ENCODE results near the gene NMNAT2. TPM values are rescaled to one million over a fixed set of nuclear protein-coding genes. Genes with fewer than 3 reads are reported as not detected.
"Not testable (repeated sequence)": the region's sequence is repeated elsewhere in the genome, so short reads cannot be mapped to it uniquely, and the experiment has no call there.

Gene NMNAT2
- total RNA-seq, 1 donor from 2014 or later, result 41.5 TPM

DNA sequence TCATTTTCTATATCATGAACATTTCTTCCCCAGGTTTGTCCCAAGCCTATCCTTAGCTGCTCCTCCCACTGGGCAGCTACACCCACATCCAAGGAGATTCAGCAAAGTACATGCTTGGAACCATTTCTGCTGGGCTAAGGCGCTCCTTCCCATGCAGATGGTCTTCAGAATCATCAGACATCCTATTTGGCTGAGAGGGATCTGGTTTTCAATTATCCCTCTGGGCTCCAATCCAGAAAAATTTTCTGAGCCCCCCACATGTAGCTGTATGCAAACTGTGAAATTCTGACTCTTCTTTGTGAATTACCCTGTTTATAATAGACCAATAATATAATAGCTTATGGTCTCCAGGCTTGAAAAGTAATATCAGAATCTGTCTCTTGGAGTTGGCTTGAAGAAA lies 132.9 kb downstream of the NMNAT2 start:
- no peak for DNase-seq

DNA sequence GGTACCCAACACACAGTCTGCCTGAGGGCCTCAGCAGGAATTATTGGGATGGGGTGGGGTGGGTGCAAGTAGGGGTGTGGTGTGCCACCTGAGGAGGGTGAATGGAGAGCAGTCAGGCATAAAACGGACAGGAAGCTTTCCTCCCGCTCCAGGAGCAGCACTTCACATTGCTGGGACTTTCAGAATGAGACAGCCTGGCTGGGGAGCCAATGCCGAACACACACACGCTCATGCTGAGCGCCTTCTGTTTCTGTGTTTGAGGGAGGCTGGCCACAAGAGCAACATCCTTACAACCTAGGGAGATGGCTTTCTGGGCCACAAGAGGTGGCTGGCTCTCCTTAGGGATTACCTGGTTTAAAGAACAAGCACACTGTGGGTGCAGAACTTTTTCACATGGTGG lies 134.1 kb downstream of the NMNAT2 start:
- no peak for DNase-seq

DNA sequence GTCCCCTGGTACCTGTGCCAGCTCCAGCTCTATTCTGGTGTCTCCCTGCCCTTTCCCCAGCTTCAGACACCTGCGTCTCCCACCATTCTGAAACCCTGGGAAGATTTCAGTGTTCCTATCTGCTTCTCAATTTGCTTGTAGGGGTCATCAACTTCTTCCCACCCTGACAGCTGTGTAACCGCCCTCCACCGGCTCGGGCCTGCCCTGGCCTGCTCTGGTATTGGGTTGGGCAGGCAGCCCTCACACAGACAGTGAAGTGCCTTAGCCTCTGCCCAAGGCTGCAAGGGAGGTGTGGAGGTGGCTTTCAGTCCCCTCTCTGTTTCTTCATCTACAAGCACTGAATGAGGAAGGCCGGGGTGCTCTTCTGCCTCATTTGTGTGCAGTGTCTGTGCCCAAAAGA lies 134.9 kb downstream of the NMNAT2 start:
- no peak for DNase-seq

DNA sequence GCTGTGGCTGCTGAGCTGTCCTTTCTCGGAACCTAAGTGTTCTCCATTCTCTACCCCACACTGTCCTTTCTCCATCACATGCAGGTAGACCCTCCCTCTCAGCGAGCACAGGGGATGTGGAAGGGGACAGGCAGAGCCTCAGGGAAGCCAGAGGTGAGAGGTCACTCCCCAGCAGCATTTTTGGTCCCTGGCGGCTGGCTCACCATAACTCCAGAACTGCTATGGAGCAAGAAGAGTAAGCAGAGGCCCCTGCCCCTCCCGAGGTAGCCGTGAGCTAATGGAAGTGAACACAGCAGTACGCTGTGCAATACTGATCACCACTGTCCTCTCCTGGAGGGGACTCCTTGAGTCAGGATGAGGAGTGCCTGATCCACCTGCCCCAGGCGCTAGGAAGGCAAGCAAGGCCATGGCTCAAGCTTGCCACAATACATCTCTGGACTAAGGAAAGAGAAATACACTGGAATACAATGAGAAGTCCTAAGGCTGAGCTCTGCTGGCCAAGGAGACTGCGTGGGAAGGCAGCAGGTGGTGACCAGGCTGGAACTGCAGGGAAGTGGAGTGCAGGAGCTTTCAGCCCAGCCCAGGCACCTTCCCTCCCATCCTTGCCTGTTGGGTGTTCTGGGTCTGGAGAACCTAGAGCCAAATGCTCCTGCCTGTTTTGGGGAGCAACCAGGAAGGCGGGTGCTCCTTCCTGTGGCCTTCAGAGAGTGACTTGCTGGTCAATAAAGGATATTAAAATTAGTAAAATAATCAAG lies 135.9 kb downstream of the NMNAT2 start:
- DNase-seq, result no peak

DNA sequence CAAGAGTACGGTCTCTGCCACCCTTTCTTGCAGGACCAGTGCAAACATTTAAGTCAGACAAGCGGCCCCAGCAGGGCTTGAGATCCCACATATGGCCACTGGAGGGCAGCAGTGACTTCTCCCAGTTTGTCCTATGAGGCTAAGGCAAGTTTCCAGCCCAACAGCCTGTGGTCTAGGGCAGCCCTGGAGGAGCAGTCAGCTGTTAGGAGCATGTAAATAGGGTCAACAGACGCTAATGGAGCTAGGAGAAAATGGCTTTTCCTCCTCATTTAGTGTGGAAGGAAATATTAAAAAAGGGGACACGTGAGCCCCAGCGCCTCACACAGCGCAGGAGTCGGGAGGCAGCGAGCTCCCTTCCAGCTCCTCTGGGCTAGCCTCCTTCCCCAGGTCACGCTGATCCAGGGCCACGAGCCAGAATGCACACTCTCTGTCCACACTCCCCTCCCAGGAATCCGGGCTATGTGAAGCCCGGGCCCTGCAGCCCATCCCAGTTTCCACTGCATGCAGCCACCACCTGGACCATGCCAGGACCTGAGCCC lies 136.6 kb downstream of the NMNAT2 start:
- DNase-seq, result peak; percentile 74

DNA sequence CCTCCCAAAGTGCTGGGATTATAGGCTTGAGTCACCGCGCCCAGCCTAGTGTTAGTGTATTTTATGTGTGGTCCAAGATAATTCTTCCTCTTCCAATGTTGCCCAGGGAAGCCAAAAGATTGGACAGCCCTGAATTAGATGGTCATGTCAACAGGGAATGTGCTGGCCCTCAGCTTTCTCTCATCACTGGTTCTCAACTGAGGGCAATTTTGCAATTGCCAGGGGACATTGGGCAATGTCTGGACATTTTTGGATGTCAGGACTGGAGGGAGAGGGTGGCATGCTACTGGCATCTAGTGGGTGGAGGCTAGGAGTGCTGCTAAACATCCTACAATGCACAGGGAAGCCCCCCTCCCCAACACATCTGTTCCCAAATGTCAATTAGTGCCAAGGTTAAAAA lies 137.1 kb downstream of the NMNAT2 start:
- DNase-seq, result no peak

DNA sequence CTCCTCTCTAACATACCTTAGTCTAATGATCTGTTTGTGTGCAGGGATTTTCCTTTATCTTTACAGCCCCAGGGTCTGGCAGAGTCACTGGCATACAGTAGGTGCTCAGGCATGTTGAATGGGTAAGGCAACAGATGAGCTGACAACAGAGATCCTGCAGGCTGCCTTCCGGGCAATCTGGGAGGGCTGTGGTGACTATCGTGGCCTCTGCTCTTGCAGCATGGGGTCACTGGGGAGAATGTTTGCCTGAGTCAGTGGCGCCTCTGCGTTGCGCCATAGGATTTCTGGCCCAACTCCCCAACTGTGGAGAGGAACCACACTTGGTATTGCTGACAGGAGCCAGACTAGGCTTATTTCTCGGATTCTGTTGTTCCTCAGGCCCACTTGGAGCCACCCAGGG lies 138.3 kb downstream of the NMNAT2 start:
- no peak for DNase-seq

DNA sequence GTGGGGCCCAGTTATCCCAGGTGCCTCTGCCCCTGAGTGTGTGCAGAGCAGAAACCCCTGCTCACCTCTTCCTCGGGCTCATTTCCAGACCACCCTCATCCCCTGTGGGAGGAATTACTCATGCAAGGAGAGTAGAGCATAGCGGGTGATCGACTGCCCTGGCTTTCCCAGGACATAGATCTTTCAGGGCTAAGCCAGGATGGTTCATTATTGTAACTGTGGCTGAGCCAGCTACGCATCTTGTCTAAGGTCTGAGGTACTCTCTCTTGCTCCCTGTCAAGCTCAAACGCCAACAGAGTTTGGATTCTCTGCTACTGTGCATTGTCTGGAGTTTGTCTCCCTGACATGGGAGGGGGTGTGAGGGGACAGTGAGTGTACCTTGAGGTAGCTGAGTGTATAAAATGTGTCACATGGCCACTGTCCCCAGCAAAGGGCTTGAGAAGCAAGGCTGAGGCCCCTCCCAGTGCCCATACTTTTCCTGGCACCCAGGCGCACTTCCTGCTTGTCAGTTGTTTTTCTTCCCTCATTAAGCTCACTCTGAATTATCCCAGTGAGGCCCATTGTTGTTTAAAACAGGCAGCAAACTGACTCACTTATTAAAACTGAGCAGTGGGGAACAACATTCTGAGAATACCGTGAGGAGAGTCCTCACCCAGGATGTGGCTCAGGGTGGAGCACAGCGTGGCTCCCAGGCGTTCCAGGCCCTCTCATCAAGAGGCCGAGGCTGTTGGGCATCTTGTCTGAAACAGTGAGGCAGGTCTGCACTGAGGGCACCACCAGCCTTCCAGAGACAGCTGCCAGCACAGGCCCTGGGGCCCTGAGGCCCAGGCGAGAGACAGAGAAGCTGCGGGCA lies 139.2 kb downstream of the NMNAT2 start:
- no peak for DNase-seq

DNA sequence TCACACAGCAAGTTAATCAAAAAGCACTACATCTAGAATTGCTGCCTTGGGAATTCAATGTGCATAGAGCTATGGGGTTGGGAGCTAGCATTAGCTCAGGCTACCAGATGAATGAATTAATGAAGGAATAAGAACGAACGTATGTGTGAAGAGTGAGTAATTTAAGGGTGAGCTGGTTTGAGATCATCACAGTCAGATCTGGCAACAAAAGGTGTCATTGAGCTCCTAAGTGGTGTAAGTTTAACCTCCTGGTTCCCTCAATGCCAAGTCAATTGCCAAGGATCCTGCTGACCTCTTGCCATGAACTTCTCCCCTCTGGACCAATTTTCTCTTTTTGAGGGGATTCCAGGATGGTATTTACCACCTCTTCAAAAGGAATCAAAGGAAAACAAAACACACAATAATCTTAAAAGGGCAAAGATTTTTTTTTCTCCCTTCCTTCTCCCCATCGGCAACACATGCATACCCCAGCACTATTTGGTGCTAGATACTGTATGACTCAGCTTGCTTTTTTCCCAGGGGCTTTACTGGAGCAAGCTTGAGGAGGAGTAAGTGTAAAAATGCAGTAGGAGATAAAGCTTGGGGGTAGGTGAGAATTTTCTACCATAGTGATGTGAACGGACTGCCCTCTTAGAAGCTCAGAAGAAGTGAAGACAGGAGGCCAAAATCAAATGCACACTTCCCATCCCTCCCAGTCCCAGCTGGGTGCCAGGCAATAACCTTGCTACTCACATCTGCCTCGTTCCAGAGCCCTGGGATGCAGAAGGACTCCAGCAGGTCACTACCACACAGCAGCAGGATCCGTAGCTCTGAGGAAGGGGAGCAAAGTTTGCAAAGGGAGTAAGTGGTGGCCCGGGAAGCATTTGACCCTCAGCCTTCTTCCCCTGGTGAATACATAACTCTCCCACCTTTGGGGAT lies 140.1 kb downstream of the NMNAT2 start:
- DNase-seq, result no peak

DNA sequence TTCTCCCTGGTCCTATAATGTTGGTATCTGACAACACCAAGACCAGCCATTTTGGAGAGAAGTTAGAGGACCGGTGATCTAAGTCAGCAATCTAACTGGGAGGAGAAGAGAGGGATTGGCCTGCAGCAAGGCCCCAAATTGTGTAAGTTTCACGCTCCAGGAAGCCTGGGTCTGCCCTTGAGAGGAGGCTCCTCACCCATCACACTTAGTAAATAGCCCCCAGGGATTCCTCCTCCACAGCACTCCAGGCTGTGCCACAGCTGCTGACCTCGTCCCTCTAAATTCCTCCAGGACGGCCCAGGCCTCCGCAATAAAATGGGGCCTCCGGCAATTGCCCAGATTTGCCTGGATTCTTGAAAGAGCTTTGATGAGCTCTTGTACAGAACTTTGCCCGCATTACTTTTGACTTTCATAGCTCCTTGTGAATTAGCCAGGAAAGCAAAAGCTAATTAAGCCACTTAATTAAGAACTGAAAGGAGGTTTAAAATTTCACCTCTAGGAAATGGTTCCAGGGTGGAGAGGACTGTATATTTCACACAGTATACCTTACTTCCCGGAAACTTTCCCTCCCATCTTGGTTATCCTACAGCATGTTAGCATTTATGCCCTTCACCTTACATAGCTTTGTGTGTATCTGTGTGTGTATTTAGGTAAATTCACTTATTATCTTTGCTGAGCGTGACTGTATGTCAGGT lies 141.6 kb downstream of the NMNAT2 start:
- DNase-seq, result no peak

DNA sequence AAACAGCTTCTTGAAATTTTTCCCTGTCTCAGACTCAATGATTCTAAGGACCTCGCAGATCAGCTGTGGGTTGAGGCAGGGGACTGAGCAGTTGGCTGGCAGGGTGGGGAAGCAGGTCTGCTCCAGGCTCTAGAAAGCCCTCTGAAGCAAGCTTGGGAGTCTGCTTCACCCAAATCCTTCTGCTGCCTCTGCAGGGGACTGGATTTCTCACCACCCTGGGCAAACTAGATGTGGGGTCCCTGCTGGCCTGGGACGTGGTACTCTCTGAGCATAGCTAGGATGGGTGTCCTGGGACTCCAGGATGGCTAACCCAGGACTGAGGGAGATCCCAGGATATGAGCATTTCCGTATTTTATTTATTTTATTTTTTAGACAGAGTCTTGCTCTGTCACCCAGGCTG lies 142.9 kb downstream of the NMNAT2 start:
- no peak for DNase-seq

DNA sequence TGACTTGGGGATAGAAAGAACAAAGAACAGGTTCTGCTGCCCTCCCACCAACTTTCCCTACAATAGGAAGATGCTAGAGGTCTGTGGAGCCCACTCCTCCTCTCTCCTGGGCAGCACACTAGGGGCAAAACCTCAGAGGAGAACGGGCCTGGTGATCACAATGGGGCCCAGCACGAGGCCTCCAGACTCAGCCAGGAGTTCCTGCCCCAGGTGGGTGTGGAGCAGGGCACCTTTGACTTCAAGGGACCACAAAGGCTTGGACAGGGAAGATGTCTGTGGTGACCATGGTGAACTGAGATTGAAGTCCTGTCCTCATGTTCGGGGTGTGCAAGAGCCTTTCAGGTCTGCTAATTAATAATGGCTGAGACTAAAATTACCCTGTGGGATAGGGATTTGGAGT lies 143.3 kb downstream of the NMNAT2 start:
- no peak for DNase-seq

DNA sequence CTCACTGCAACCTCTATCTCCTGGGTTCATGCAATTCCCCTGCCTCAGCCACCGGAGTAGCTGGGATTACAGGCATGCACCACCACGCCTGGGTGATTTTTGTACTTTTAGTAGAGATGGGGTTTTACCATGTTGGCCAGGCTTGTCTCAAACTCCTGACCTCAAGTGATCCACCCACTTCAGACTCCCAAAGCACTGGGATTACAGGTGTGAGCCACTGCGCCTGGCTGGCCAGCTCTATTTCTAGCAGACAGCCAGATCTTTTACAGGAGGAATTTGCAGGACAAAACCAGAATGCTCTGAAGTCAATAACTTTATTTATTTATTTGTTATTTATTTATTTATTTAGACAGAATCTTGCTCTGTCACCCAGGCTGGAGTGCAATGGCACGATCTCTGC lies 144.2 kb downstream of the NMNAT2 start:
- not testable (repeated sequence) for DNase-seq

DNA sequence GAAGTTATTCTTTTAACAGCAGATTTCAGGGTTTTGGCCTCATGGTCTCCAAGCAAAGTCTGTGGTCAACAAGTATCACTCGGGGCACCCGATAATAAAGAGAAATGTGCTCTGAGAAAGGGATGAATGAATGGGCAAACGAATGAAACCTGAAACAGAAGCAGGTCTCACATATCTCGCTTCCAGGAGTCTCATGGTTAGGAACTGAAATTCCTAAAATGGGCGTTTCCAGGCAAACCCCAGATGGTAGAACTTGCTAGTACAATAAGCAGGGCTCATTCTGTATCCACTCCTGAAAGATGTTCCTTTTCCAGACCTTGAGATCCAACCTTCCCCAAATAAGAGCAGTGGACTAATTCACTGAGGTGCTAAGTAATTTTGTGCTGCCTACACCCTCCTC lies 144.9 kb downstream of the NMNAT2 start:
- no peak for DNase-seq

DNA sequence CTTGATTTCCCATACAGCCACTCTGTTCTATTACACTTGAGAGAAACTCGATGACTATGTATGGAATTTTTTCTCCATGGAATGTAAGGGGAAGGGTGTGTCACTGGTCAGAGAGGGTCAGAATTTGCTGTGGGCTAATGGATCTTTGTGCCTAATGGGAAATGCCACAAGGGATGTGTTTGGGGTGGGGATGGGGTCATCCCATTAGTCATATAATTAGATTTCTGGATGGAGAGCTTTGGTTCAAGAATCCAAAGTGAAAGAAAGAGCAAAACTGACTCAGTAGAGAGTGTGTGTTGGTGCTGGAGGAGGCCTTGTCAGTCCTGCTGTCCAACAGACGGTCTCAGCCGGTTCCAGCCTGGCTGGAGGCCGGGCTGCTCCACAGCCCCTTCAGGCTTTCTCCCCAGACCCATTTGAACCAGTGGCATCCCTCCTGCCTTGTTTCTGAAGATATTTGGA lies 145.8 kb downstream of the NMNAT2 start:
- DNase-seq, result no peak

DNA sequence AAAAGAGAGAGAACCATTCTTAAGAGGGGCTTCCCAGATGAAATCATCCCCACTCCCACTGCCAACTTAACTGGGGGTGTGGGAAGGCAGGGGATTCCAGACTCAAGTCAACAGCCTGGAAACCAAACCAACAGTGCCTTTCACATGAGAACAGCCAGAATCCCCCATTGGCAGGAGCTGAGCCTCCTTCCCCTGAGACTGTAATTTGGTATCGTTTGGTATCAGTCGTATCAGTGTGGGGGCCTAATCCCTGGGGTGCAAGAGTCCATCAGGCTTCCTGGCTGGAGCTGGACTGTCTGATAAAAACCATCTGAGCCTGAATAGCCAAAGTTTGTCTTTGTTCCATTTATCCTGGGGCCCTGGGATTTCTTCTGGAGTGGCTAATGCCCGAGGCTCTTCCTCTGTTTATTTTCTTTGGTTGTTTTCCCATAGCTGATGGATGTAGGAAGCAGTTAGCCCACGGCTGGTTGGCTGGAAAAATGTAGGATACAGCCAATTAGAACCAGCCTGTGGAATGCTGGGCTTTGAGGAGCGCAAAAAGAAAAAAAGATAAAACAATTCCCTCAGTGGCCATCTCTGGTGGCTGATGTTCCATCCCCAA lies 147.5 kb downstream of the NMNAT2 start:
- DNase-seq, result no peak

DNA sequence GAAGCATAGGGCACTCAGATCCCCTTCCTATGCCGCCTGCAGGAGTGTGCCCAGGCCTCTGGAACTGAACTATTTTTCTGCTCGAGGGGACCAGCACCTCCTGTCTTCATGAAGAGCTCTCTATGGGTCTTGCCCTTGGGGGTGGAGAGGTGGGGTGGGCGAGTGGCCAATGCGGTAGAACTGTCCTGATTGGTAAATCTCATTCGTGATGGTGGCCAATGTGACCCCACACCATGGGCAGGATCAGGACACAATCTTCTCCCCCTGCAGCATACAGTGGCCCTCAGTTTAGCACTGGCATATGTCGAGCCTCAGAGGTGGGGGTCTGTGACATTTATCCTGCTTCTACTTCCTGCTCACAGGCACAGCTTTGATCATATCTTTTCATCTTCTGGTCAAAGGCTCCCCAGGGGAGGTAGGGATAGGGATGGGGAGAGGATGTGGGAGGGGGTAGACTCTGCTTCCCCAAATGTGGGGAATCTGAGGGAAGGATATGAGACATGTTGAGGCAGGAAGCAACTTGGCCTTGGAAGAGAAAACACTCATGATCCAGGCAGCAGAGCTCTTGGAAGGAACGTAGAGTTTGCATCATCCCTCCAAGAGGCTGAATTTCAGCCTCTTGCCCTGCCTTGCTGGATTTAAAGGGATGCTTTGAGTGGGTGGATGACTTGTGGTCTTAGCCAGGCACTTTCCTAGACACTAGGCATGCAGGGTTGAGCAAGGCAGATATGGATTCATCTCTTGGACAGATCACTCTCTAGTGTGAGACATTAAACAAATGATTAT lies 150.3 kb downstream of the NMNAT2 start:
- DNase-seq, result no peak

DNA sequence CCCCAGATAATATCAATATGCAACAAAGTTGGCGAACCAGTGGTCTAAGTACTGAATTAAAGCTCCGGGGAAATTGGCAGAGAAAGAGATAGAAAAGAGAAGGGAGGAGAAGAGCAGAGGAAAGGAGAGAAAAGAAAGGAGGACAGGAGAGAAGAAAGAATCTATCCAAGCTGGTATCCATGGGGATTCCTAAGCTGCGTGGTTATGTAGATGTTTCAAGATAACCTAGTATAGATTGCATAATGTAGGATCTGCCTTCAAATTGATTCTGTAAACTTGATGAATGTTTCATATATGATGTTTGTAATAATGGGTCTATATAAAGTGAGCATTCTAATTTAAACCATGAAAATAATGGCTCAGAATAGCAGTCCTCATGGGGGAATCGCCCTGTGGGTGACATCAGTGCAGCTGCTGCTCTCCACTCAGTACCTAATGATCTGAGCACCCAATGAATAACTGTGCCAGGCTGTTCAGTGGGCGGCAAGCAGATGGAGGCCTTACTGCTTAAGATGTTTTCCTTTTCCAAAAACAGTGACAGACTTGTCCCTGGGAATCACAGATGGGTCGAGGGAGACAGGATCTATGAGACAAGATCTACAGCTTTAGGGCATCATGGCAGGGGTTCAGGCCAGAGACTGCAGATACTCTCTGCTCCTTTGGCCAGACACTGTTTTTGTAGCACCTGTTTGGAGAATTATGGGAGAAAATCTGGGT lies 154.1 kb downstream of the NMNAT2 start:
- DNase-seq, result peak; percentile 15

DNA sequence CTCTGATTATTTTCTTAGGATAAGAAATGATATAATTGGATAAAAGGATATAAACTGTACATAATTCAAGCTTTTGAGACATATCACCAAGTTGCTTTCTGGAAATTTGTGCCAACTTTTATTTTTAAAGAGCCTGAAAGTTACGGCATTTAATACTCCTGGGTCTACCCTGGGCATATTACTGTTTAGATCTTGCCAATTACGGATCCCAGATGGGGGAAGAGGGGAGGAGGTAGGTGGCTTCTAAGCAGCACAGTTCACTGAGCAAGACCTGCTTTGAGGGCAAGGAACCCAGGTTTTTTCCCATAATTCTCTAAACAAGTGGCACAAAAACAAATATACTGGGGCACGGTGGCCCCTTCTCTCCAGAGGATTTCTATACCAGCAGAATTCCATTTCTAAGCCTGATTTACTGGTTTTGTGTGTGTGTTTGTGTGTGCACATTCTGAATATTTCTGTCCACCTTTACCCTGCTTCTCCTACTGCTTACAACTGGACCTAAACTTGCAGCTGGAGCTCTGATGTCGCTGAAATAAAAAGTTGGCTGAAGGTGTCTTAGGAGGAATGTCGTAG lies 155.5 kb downstream of the NMNAT2 start:
- no peak for DNase-seq
